GM18526 (cell line): Measurements from ENCODE around the gene RGL4.

Experiments
- POLR2A ChIP-seq: IDR thresholded peaks from 3 replicates; pipeline ENCODE4 v1.6.1; 2011; ENCODE audit not compliant: insufficient read length; ENCODE audit errors: extremely low read depth

Gene RGL4

GRCh38 chr22:23681026-23681809 lies 9.6 kb upstream of the RGL4 start:
- TF ChIP-seq POLR2A, result no peak

GRCh38 chr22:23682077-23682476 lies 8.7 kb upstream of the RGL4 start:
- TF ChIP-seq POLR2A, result no peak

GRCh38 chr22:23682827-23683355 lies 7.9 kb upstream of the RGL4 start:
- no peak for TF ChIP-seq POLR2A

GRCh38 chr22:23683545-23683944 lies 7.3 kb upstream of the RGL4 start:
- no peak for TF ChIP-seq POLR2A

- no peak for TF ChIP-seq POLR2A
These were observed 6.8 kb upstream of the RGL4 start for GRCh38 chr22:23684026-23684425.

GRCh38 chr22:23684561-23685031 lies 6.2 kb upstream of the RGL4 start:
- no peak for TF ChIP-seq POLR2A

- no peak for TF ChIP-seq POLR2A
These were observed 5.5 kb upstream of the RGL4 start for GRCh38 chr22:23685205-23685784.

GRCh38 chr22:23686416-23687024 lies 4.3 kb upstream of the RGL4 start:
- no peak for TF ChIP-seq POLR2A

GRCh38 chr22:23688121-23688520 lies 2.7 kb upstream of the RGL4 start:
- TF ChIP-seq POLR2A, result no peak

- TF ChIP-seq POLR2A, result no peak
These were observed 2.2 kb upstream of the RGL4 start for GRCh38 chr22:23688571-23688970.

- TF ChIP-seq POLR2A, result no peak
These were observed 1.4 kb upstream of the RGL4 start for GRCh38 chr22:23689414-23689813.

GRCh38 chr22:23691748-23692423 lies 1.1 kb downstream of the RGL4 start:
- TF ChIP-seq POLR2A, result no peak

GRCh38 chr22:23692598-23693291 lies 1.9 kb downstream of the RGL4 start:
- TF ChIP-seq POLR2A, result no peak

- no peak for TF ChIP-seq POLR2A
These were observed 3.3 kb downstream of the RGL4 start for GRCh38 chr22:23693979-23694680.
